HepG2 (cell line): ENCODE measurements around the gene MAP3K14. TPM values are rescaled to one million over a fixed set of nuclear protein-coding genes. Genes with fewer than 3 reads are reported as not detected.
A peak's percentile ranks its signal among the peaks of the same experiment; 100 is the strongest.

Source experiments
- ATAC-seq: fragments of 200-7000 bp; cut with Tn5 transposase; 3 replicates; pipeline ENCODE4 v1.9.1; 2020; ENCODE audit warnings: mild to moderate bottlenecking, moderate library complexity
- BruUV-seq: library from RNA; stranded (reverse); fragments of 400-500 nt; replicated peaks from 2 replicates; lab custom pipeline; 2021; lab: Mats Ljungman, UMichigan
- CTCF ChIA-PET: fragments of 300-600 bp; formaldehyde crosslinking; extraction: SDS; loops from one replicate; lab custom pipeline; 2021; ENCODE audit warnings: low total read pairs, inconsistent platforms, low intra/inter-chr PET ratio; lab: Yijun Ruan, JAX
- POLR2A ChIA-PET: fragments of 350-600 bp; sonication (Branson Sonifier 250); formaldehyde crosslinking; loops from one replicate; lab custom pipeline; 2020; ENCODE audit warnings: antibody characterized with exemption, inconsistent platforms; lab: Yijun Ruan, JAX
- DNase-seq: peaks from one replicate; pipeline ENCODE4 v3.0.0-alpha.2; 2015; ENCODE audit warnings: low spot score
- FAIRE-seq: peaks from 3 replicates; lab custom pipeline; 2011; peaks lifted over from hg19 to GRCh38; lab: Jason Lieb, UNC
- H2AFZ ChIP-seq: one replicate; pipeline ENCODE4 v1.6.1; 2011; ENCODE audit warnings: low read length, inconsistent platforms
- H3K27ac ChIP-seq: fragments of 300-600 bp; 3 replicates; pipeline ENCODE4 v1.8.0; 2011; ENCODE audit warnings: mixed run types, mild to moderate bottlenecking, mixed read lengths, low read length, inconsistent platforms; ENCODE audit not compliant: insufficient read depth; ENCODE audit errors: extremely low read length
- H3K27me3 ChIP-seq, 2 experiments: fragments of 200-600 bp in 1 of 2; 2 replicates in 1 of 2; 3 replicates in 1 of 2; pipeline versions ENCODE4 v1.6.0 to v1.8.0; 2011; ENCODE audit warnings: low read length in 2 of 2, mild to moderate bottlenecking in 2 of 2, moderate library complexity in 2 of 2, inconsistent platforms in 1 of 2; ENCODE audit not compliant: insufficient read depth in 2 of 2, control insufficient read depth in 1 of 2
- H3K36me3 ChIP-seq, 2 experiments: fragments of 200-600 bp in 1 of 2; replicated peaks in 1 of 2; 2 replicates in 1 of 2; 3 replicates in 1 of 2; pipeline versions ENCODE4 v1.5.1 to v1.8.0; 2011; ENCODE audit warnings: low read length in 2 of 2, inconsistent platforms in 1 of 2; ENCODE audit not compliant: insufficient read depth in 2 of 2, control insufficient read depth in 1 of 2
- H3K4me1 ChIP-seq: 2 replicates; pipeline ENCODE4 v1.5.1; 2012; ENCODE audit warnings: low read length, inconsistent platforms; ENCODE audit not compliant: insufficient read depth
- H3K4me2 ChIP-seq: 2 replicates; pipeline ENCODE4 v1.6.0; 2011; ENCODE audit warnings: low read depth, low read length, inconsistent platforms
- H3K4me3 ChIP-seq, 3 experiments: fragments of 200-600 bp in 1 of 3; sonication (generic), shearing (Covaris generic) in 1 of 3; replicated peaks in 1 of 3; 2 replicates each; pipeline ENCODE4 v1.5.1; 2011 to 2016; ENCODE audit warnings: low read length in 3 of 3, inconsistent platforms in 2 of 3, low read depth in 2 of 3, mild to moderate bottlenecking in 2 of 3, control low read depth in 1 of 3, mixed read lengths in 1 of 3; ENCODE audit not compliant: insufficient read depth in 1 of 3
- H3K79me2 ChIP-seq: one replicate; pipeline ENCODE4 v1.6.1; 2011; ENCODE audit warnings: low read length, inconsistent platforms; ENCODE audit not compliant: insufficient read depth
- H3K9ac ChIP-seq: 2 replicates; pipeline ENCODE4 v1.6.0; 2011; ENCODE audit warnings: mild to moderate bottlenecking, low read depth, low read length, inconsistent platforms; ENCODE audit not compliant: insufficient read depth
- H3K9me3 ChIP-seq: 2 replicates; pipeline ENCODE4 v1.5.1; 2012; ENCODE audit warnings: mild to moderate bottlenecking, low read length
- H4K20me1 ChIP-seq: 2 replicates; pipeline ENCODE4 v1.6.0; 2011; ENCODE audit warnings: inconsistent platforms, mild to moderate bottlenecking, low read length, moderate library complexity; ENCODE audit not compliant: insufficient read depth
- KDM5B ChIP-seq: sonication (generic); formaldehyde crosslinking; IDR thresholded peaks from 2 replicates; pipeline ENCODE4 v1.4.0; 2020; ENCODE audit warnings: missing genetic modification reagents, mild to moderate bottlenecking, borderline replicate concordance
- PAXIP1 ChIP-seq: sonication (generic); formaldehyde crosslinking; conservative IDR thresholded peaks from 2 replicates; pipeline ENCODE4 v1.4.0; 2020; ENCODE audit warnings: mild to moderate bottlenecking, missing genetic modification reagents, moderate library complexity
- ZFP91 ChIP-seq: sonication (generic); formaldehyde crosslinking; IDR thresholded peaks from 2 replicates; pipeline ENCODE4 v1.9.0; 2022; ENCODE audit warnings: missing genetic modification reagents, mild to moderate bottlenecking, borderline replicate concordance
- WGBS: methylation state at CpG from one replicate; pipeline ENCODE4 v1.1.6; 2017; ENCODE audit warnings: low lambda C conversion rate; 5-methylcytosine and 5-hydroxymethylcytosine counted together
- in situ Hi-C: cut with HindIII; loops from 2 replicates; pipeline ENCODE4 v1.10.0; 2017; ENCODE audit warnings: low pct_unique_long_range_greater_than_20kb; ENCODE audit not compliant: extremely low pct_ligation_motif_present
- intact Hi-C: fragments of 100-400 bp; cut with micrococcal nuclease; formaldehyde crosslinking; loops from one replicate; pipeline ENCODE4 v1.10.0; 2022; ENCODE audit not compliant: unreplicated experiment
- polyA plus RNA-seq, 8 experiments: library from polyadenylated mRNA; depleted of rRNA in 3 of 8; stranded (reverse) in 7 of 8; unstranded in 1 of 8; fragments of >200 nt; fragmentation: Illumina TruSeq in 4 of 8; extraction: Trizol in 4 of 8; gene quantifications; 2 replicates each; pipeline versions ENCODE4 v1.2.1 to v1.2.3, GENCODE V29; 2011 to 2016; ENCODE audit warnings: low read depth in 4 of 8, missing spikeins in 1 of 8, mixed read lengths in 1 of 8; ENCODE audit not compliant: insufficient read depth in 1 of 8
- total RNA-seq, 5 experiments: library from RNA; depleted of rRNA; stranded (reverse); fragments of >200 nt; fragmentation: Illumina TruSeq; extraction: Trizol; gene quantifications; 2 replicates each; pipeline ENCODE4 v1.2.3, GENCODE V29; 2016; ENCODE audit warnings: low read depth in 1 of 5

The MAP3K14 gene
- total and polyA plus RNA-seq, 2 of the 13 experiments (the other 11 are each of a cell fraction or from before 2014, with no cell fraction given) = 2.6 TPM

- H3K36me3 ChIP-seq = no peaks in the 10 kb centered on the region
- no peaks in the 10 kb centered on the region for H3K9me3 ChIP-seq
- intact Hi-C loops = no loop called here
- H3K27ac ChIP-seq = no peak overlapping the region
- BruUV-seq = no TSS peak
- no peak for FAIRE-seq
- in situ Hi-C loops = no loop called here
- WGBS = 18% methylated on average over 5 of the region's 5 CpGs
- POLR2A ChIA-PET = interaction anchor here (0.9 to 1.6 kb wide), 2 partner anchors 17 to 75 kb away, joined by 4 to 5 read pairs; no protein-coding TSS in a partner anchor
- H3K4me3 ChIP-seq = no peak overlapping the region
- H2AFZ ChIP-seq = no peak overlapping the region
- peaks cover 9 to 36% of the 10 kb centered on the region in 2 experiments for H3K27me3 ChIP-seq
- H3K4me2 ChIP-seq = no peak overlapping the region
- CTCF ChIA-PET = interaction anchor here (1.8 to 4.1 kb wide), 6 partner anchors 11 to 149 kb away, joined by 4 to 63 read pairs (median 12); partner anchors contain the start of genes ACBD4, FMNL1 and PLCD3
- ATAC-seq = no peak
- no peak for DNase-seq
- H3K79me2 ChIP-seq = no peaks in the 10 kb centered on the region
- H4K20me1 ChIP-seq = no peaks in the 10 kb centered on the region
- H3K9ac ChIP-seq = no peak overlapping the region
- TF ChIP-seq PAXIP1 (CRISPR knock-in tag) (no peak), KDM5B (CRISPR knock-in tag) (0 out of 2 replicates have a peak, but pooled peaks have one; percentile 4), ZFP91 (CRISPR knock-in tag) (0 out of 2 replicates have a peak, but pooled peaks have one; percentile 9)
- TF ChIP-seq, all 625 proteins: peak for 2
- peaks cover 8% of the 10 kb centered on the region for H3K4me1 ChIP-seq
Measured at GRCh38 chr17:45236282-45236606, 80.6 kb downstream of the MAP3K14 start.
